OCI-LY3 (cell line): ENCODE measurements around the gene RUNX3.

Experiments
- H2AFZ ChIP-seq: fragments of 200-600, 300-600 bp; shearing (Covaris generic); 2 replicates; pipeline ENCODE4 v1.6.0; 2014; ENCODE audit warnings: antibody characterized with exemption, low read depth, low read length
- H3K27ac ChIP-seq: fragments of 200-600, 300-600 bp; sonication (generic); 2 replicates; pipeline ENCODE4 v1.5.1; 2014; ENCODE audit warnings: mild to moderate bottlenecking, low read length, moderate library complexity, mixed read lengths
- H3K27me3 ChIP-seq: fragments of 200-600, 300-600 bp; sonication (generic); 2 replicates; pipeline ENCODE4 v1.6.1; 2014; ENCODE audit warnings: low read depth, low read length, mixed read lengths
- H3K36me3 ChIP-seq: fragments of 200-600, 300-600 bp; sonication (generic); replicated peaks from 2 replicates; pipeline ENCODE3; 2014; ENCODE audit warnings: low read depth, low read length, mixed read lengths
- H3K4me1 ChIP-seq: fragments of 300-600, 200-600 bp; sonication (generic); 2 replicates; pipeline ENCODE4 v1.6.1; 2014; ENCODE audit warnings: low read length, mixed read lengths
- H3K4me2 ChIP-seq: fragments of 200-600, 300-600 bp; sonication (generic); 2 replicates; pipeline ENCODE4 v1.6.1; 2014; ENCODE audit warnings: low read length, mixed read lengths
- H3K4me3 ChIP-seq: fragments of 300-600, 200-600 bp; sonication (generic); 2 replicates; pipeline ENCODE4 v1.5.1; 2014; ENCODE audit warnings: antibody characterized with exemption, mild to moderate bottlenecking, low read length, moderate library complexity
- H3K79me2 ChIP-seq: fragments of 300-600, 200-600 bp; shearing (Covaris generic); 2 replicates; pipeline ENCODE4 v1.6.1; 2014; ENCODE audit warnings: mild to moderate bottlenecking, low read length, mixed read lengths
- H3K9ac ChIP-seq: fragments of 300-600, 200-600 bp; shearing (Covaris generic); 2 replicates; pipeline ENCODE4 v1.6.0; 2014; ENCODE audit warnings: mild to moderate bottlenecking, low read length, moderate library complexity
- H3K9me3 ChIP-seq: fragments of 200-600, 300-600 bp; shearing (Covaris generic); 2 replicates; pipeline ENCODE4 v1.6.1; 2014; ENCODE audit warnings: low read length, mixed read lengths; ENCODE audit not compliant: insufficient read depth
- H4K20me1 ChIP-seq: fragments of 200-600, 300-600 bp; sonication (generic); 2 replicates; pipeline ENCODE4 v1.6.1; 2016; ENCODE audit warnings: low read length, mixed read lengths; ENCODE audit not compliant: insufficient read depth
- CTCF ChIP-seq: fragments of 200-600, 300-600 bp; sonication (generic); IDR thresholded peaks from 2 replicates; pipeline ENCODE4 v1.5.1; 2014; ENCODE audit warnings: antibody characterized with exemption, low read length, low read depth
- EZH2phosphoT487 ChIP-seq: fragments of 200-600 bp; shearing (Covaris generic); IDR thresholded peaks from 2 replicates; pipeline ENCODE4 v1.6.1; 2018; ENCODE audit warnings: antibody characterized with exemption, mixed run types, low read depth

Gene RUNX3

GRCh38 chr1:24890887-24891286 lies 39.2 kb downstream of the RUNX3 start:
- H3K79me2 ChIP-seq = no peaks in the 10 kb centered on the region
- no peaks in the 10 kb centered on the region for H3K9me3 ChIP-seq
- TF ChIP-seq EZH2phosphoT487 (no peak), CTCF (no peak)
- no peaks in the 10 kb centered on the region for H3K36me3 ChIP-seq
- no peak overlapping the region for H2AFZ ChIP-seq
- no peaks in the 10 kb centered on the region for H4K20me1 ChIP-seq
- peaks cover 20% of the 10 kb centered on the region for H3K4me1 ChIP-seq
- no peak overlapping the region for H3K9ac ChIP-seq
- no peak overlapping the region for H3K4me3 ChIP-seq
- peak overlapping the region; percentile 36 for H3K4me2 ChIP-seq
- H3K27me3 ChIP-seq = no peaks in the 10 kb centered on the region
- no peak overlapping the region; the same call in 1 of the 2 replicates for H3K27ac ChIP-seq

DNA sequence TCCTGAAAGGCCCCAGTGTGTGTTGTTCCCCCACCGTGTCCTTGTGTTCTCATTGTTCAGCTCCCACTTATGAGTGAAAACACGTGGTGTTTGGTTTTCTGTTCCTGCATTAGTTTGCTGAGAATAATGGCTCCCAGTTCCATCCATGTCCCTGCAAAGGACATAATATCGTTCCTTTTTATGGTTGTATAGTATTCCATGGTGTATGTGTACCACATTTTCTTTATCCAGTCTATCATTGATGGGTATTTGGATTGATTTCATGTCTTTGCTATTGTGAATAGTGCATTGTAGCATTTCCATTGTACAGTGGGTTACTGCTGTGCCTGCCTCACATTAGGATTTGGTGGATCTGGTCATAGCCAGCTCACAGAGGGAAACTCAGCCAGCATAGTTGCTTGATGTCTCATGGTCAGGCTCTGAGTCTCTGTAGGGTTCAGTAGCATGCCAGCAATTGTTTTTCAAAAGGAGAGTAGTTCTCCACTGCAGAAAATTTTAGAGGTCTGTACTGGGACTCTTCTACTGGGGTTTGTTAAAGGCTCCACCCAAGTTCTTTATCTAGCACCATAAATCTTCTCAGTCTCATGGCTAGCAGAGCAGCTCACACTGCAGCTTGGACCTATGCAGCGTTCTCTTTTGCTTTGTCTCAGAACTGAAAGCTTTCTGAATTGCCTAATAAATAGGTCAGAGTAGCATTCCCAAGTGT lies 41.0 kb downstream of the RUNX3 start:
- H3K4me1 ChIP-seq = peaks cover 15% of the 10 kb centered on the region
- H3K4me3 ChIP-seq = no peak overlapping the region
- H4K20me1 ChIP-seq = no peaks in the 10 kb centered on the region
- H3K27ac ChIP-seq = no peak overlapping the region
- H3K9me3 ChIP-seq = no peaks in the 10 kb centered on the region
- TF ChIP-seq EZH2phosphoT487 (no peak), CTCF (no peak)
- H2AFZ ChIP-seq = no peak overlapping the region
- H3K79me2 ChIP-seq = no peaks in the 10 kb centered on the region
- no peaks in the 10 kb centered on the region for H3K27me3 ChIP-seq
- H3K4me2 ChIP-seq = no peak overlapping the region
- H3K36me3 ChIP-seq = no peaks in the 10 kb centered on the region
- H3K9ac ChIP-seq = no peak overlapping the region

- Histone ChIP-seq H2AFZ (no peak overlapping the region), H3K27ac (no peak overlapping the region), H4K20me1 (no peaks in the 10 kb centered on the region), H3K27me3 (no peaks in the 10 kb centered on the region), H3K9ac (no peak overlapping the region), H3K79me2 (no peaks in the 10 kb centered on the region), H3K4me1 (peaks cover 9% of the 10 kb centered on the region), H3K36me3 (no peaks in the 10 kb centered on the region), H3K9me3 (no peaks in the 10 kb centered on the region), H3K4me3 (no peak overlapping the region), H3K4me2 (no peak overlapping the region)
- no peak for TF ChIP-seq EZH2phosphoT487
- no peak for TF ChIP-seq CTCF
Measured at GRCh38 chr1:24888061-24888970, 41.8 kb downstream of the RUNX3 start.

DNA sequence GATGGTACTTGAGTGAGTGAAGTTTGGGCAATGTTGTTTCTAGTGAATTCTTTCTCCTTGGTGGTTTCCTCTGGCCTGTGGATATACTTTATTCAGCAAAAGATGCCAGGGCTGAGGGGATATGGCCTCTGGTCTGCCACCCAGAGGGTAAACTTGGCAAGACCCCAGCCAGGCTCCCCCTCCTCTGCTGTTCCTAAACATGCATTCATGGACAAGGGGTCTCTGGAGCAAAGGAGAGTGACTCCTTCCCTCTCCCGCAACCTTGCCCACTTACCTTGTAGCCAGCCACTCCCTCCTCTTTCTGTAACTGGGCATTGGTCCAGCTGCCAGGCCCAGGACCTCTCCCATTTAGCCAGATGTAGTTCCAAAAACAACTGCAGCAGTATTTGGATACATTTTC lies 43.8 kb downstream of the RUNX3 start:
- Histone ChIP-seq H3K27ac (no peak overlapping the region), H3K9me3 (no peaks in the 10 kb centered on the region), H3K4me2 (no peak overlapping the region), H3K36me3 (no peaks in the 10 kb centered on the region), H3K9ac (no peak overlapping the region), H3K79me2 (no peaks in the 10 kb centered on the region), H3K4me1 (peaks cover 9% of the 10 kb centered on the region), H3K4me3 (no peak overlapping the region), H3K27me3 (no peaks in the 10 kb centered on the region), H4K20me1 (no peaks in the 10 kb centered on the region), H2AFZ (no peak overlapping the region)
- TF ChIP-seq EZH2phosphoT487 = no peak
